Mucosa of stomach (tissue), 1 donor: ENCODE results near the gene KLHL13.
"Not testable (repeated sequence)": the region's sequence is repeated elsewhere in the genome, so short reads cannot be mapped to it uniquely, and the experiment has no call there.

Experiments used
- H3K27me3 ChIP-seq: one replicate; pipeline ENCODE4 v1.7.0; 2013; ENCODE audit warnings: mild to moderate bottlenecking, low read length; ENCODE audit not compliant: control insufficient read depth, insufficient read depth
- H3K36me3 ChIP-seq: one replicate; pipeline ENCODE4 v1.7.0; 2013; ENCODE audit warnings: low read length; ENCODE audit not compliant: control insufficient read depth, insufficient read depth
- H3K4me1 ChIP-seq: one replicate; pipeline ENCODE4 v1.7.0; 2013; ENCODE audit warnings: mild to moderate bottlenecking, low read length; ENCODE audit not compliant: control insufficient read depth, insufficient read depth
- H3K4me3 ChIP-seq: one replicate; pipeline ENCODE4 v1.7.0; 2013; ENCODE audit warnings: low read length
- H3K9ac ChIP-seq: one replicate; pipeline ENCODE4 v1.7.0; 2013; ENCODE audit warnings: mild to moderate bottlenecking, low read length, moderate library complexity
- H3K9me3 ChIP-seq: one replicate; pipeline ENCODE4 v1.7.0; 2013; ENCODE audit warnings: mild to moderate bottlenecking, low read length, moderate library complexity; ENCODE audit not compliant: control insufficient read depth
- donor health status: Pancreatic carcinoma.

Gene KLHL13

DNA sequence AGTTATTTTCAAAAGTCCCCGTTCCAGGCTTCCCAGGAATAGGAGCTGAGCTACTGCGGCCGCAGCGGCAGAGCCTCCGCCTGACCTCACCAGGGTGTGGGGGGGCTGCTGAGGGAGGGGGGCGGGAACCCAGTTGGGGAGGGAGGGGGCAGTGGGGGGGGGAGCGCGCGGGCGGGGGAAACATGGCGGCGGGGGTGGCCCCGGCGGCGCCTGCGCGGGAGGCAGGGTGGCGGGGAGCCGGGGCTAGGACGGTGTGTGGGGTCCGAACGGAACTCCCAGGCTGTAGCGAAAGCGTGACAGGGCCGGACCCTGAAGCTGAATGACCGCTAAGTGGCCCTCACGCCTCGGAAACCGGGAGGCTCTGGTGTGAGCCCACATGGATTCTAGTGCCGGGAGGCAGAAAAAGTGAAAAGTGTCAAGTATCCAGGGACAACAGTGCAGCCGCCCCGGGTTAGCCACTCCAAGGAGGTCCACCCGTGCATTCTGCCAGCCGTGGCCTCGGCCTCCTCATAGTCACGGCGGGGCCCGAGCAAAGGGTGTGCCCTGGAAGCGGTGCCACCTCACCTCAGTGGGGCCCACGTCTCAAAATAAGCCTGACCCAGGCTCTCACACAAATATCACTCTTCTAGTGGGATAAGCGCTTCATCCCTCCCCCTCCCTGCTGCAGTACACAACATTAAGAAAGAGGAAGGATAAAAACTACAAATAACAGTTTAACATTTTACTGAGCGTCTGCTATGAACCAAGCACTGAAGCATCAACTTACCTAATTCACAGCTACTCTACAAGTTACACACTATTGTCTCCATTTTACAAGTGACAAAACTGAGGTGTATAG is at the start of gene KLHL13:
Gene KLHL13, minus strand, starts transcription at position 98 of the 838 bp plus-strand sequence. CDS start 88,337 bp downstream, outside the sequence.
- peak within 1 kb of the TSS; percentile 57 for H3K9ac ChIP-seq
- peaks cover 6% of the 10 kb centered on the region for H3K4me1 ChIP-seq
- H3K27me3 ChIP-seq, result no peaks in the 10 kb centered on the region

GRCh38 chrX:118164138-118164537 is 47.5 kb upstream of the KLHL13 start:
- Histone ChIP-seq H3K4me1 (no peaks in the 10 kb centered on the region), H3K4me3 (no peak overlapping the region), H3K9ac (no peak overlapping the region), H3K36me3 (no peaks in the 10 kb centered on the region), H3K9me3 (no peaks in the 10 kb centered on the region), H3K27me3 (no peaks in the 10 kb centered on the region)

More for the DNA sequence above, at the start of gene KLHL13:
- Histone ChIP-seq H3K4me3 (peak within 1 kb of the TSS; percentile 14), H3K9me3 (no peaks in the 10 kb centered on the region), H3K36me3 (no peaks in the 10 kb centered on the region)

DNA sequence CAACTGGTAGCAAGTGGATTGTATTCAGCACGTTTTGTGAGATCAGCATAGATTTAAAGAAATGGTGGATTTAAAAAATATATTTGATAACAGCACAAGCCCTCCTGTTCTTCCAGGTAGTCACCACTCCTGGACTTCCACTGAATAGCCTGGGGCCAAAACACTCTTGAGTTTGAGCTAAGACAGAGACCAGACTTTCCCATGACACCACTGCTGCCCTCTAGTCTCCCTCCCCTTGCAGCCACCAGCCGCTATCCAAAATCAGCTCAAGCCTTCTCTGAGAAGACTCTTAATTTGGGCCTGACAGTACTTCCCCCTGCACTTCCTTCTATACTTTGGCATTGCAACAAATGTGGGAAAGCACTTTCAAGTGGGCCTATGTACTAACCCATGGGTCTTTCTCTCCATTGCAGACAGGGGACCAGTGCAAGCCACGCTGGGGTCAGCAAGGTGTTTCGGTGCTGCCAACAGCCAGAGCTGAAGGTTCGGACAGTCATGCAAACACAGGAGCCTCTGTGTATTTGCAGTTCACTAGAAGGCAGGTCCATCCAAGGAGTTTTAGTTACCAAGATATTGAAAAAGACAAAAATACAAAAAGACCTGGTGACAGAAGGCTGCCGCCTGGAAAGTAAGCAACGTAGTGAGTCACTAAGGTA is 40.5 kb upstream of the KLHL13 start:
- H3K9ac ChIP-seq, result no peak overlapping the region
- H3K36me3 ChIP-seq, result no peaks in the 10 kb centered on the region
- H3K27me3 ChIP-seq, result no peaks in the 10 kb centered on the region
- H3K9me3 ChIP-seq, result no peaks in the 10 kb centered on the region
- peaks cover 8% of the 10 kb centered on the region for H3K4me1 ChIP-seq
- no peak overlapping the region for H3K4me3 ChIP-seq

GRCh38 chrX:118156254-118156952 is 39.8 kb upstream of the KLHL13 start:
- Histone ChIP-seq H3K9ac (no peak overlapping the region), H3K4me3 (no peak overlapping the region), H3K36me3 (no peaks in the 10 kb centered on the region), H3K9me3 (no peaks in the 10 kb centered on the region), H3K27me3 (no peaks in the 10 kb centered on the region), H3K4me1 (peaks cover 8% of the 10 kb centered on the region)

GRCh38 chrX:118153270-118153669 is 36.7 kb upstream of the KLHL13 start:
- H3K4me3 ChIP-seq, result no peak overlapping the region
- H3K9me3 ChIP-seq, result no peaks in the 10 kb centered on the region
- H3K9ac ChIP-seq, result no peak overlapping the region
- H3K27me3 ChIP-seq, result no peaks in the 10 kb centered on the region
- no peaks in the 10 kb centered on the region for H3K36me3 ChIP-seq
- peaks cover 8% of the 10 kb centered on the region for H3K4me1 ChIP-seq

DNA sequence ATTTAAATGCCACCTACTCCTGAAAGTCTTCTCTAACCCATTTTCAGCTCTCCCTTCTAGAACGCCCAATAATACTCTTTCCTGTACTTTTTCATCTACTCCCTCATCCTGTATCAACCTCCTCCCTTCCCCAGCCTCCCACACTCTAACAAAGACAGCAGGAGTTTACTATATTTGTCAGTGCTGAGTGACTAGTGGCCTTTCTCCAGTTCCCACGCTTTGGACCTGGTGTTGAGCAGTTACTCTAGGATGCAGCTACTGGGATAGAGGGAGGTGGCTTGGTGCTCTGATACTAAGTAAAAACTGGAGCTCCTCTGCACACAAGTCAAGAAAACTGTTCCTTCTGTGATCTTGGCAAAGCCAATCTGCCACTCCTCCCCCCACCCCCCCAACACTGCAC is 36.1 kb upstream of the KLHL13 start:
- Histone ChIP-seq H3K9ac (no peak overlapping the region), H3K4me1 (peaks cover 8% of the 10 kb centered on the region), H3K4me3 (no peak overlapping the region), H3K36me3 (no peaks in the 10 kb centered on the region), H3K27me3 (no peaks in the 10 kb centered on the region), H3K9me3 (no peaks in the 10 kb centered on the region)

DNA sequence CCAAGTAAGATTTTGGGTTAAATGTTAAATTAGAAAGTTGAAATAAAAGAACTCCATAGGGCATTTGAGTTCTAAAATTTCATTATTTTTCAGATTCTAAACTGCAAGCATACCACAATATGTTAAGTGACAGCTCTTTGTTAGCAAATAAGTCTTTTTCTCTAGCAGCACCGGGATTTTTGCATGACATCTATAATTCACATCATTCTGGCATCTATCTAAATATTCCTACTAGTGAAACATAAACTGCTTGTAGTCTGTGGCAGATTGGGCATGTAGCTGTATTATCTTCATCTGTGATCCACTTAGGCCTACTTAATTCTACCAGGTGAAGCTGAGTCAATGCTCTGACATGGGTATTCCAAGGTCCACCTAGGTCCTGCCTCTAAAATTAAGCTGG is 32.1 kb upstream of the KLHL13 start:
- no peak overlapping the region for H3K4me3 ChIP-seq
- no peaks in the 10 kb centered on the region for H3K9me3 ChIP-seq

DNA sequence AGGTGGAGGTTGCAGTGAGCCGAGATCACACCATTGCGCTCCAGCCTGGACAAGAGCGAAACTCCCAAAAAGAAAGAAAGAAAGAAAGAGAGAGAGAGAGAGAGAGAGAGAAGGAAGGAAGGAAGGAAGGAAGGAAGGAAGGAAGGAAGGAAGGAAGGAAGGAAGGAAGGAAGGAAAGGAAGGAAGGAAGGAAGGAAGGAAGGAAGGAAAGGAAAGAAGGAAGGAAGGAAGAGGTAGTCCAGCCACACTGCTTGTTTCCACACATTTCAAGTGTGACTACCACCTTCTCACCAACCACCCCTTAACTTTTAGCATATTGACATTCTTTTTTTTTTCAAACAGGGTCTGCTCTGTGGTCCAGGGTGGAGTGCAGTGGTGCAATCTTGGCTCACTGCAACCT is 31.2 kb upstream of the KLHL13 start:
- H3K9me3 ChIP-seq, H3K4me3 ChIP-seq, H3K4me1 ChIP-seq, H3K27me3 ChIP-seq, H3K36me3 ChIP-seq, H3K9ac ChIP-seq: not testable (repeated sequence)

More for the DNA sequence above, 32.1 kb upstream of the KLHL13 start:
- Histone ChIP-seq H3K9ac (no peak overlapping the region), H3K36me3 (no peaks in the 10 kb centered on the region), H3K27me3 (no peaks in the 10 kb centered on the region), H3K4me1 (no peaks in the 10 kb centered on the region)

DNA sequence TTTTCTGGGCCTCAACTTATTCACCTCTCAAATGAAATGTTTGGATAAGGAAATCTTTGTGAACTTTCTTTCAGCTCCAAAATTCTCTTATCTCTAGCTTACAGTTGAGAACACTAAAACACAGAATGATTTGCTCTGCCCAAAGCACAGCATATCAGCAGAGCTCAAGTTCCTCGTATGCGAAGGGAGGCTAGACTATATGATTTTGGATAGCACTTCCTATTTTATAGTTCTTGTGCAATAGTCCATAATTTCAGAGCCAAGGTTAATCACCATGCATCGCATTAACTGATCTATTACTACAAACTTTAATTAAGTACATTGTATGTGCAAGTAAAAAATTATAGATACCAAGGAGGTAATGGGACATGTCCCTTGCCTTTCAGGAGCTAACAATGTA is 27.0 kb upstream of the KLHL13 start:
- no peaks in the 10 kb centered on the region for H3K4me1 ChIP-seq
- H3K36me3 ChIP-seq, result no peaks in the 10 kb centered on the region
- H3K27me3 ChIP-seq, result no peaks in the 10 kb centered on the region
- no peaks in the 10 kb centered on the region for H3K9me3 ChIP-seq
- H3K9ac ChIP-seq, result no peak overlapping the region
- no peak overlapping the region for H3K4me3 ChIP-seq

DNA sequence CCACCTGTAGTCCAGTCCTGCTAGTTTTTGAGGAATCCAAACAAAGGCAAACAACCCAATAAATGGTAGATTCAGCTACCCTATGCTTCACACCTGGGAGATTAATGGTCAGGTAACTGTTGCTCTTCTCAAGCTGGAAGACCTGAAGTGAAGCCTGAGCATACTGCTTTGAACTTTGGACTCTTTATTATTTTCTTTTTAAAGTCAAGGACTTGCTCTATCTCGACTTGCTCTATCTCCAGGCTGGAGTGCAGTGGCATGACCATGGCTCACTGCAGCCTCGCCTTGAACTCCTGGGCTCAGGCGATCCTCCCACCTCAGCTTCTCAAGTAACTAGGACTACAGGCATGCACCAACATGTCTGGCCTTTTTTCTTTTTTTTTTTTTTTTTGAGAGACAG is 14.7 kb upstream of the KLHL13 start:
- no peak overlapping the region for H3K4me3 ChIP-seq
- H3K9ac ChIP-seq, result no peak overlapping the region
- H3K36me3 ChIP-seq, result no peaks in the 10 kb centered on the region
- no peaks in the 10 kb centered on the region for H3K27me3 ChIP-seq
- peaks cover 3% of the 10 kb centered on the region for H3K4me1 ChIP-seq
- no peaks in the 10 kb centered on the region for H3K9me3 ChIP-seq

GRCh38 chrX:118129681-118130080 is 13.1 kb upstream of the KLHL13 start:
- Histone ChIP-seq H3K36me3 (no peaks in the 10 kb centered on the region), H3K9me3 (no peaks in the 10 kb centered on the region), H3K4me1 (peaks cover 3% of the 10 kb centered on the region), H3K4me3 (no peak overlapping the region), H3K9ac (no peak overlapping the region), H3K27me3 (no peaks in the 10 kb centered on the region)

DNA sequence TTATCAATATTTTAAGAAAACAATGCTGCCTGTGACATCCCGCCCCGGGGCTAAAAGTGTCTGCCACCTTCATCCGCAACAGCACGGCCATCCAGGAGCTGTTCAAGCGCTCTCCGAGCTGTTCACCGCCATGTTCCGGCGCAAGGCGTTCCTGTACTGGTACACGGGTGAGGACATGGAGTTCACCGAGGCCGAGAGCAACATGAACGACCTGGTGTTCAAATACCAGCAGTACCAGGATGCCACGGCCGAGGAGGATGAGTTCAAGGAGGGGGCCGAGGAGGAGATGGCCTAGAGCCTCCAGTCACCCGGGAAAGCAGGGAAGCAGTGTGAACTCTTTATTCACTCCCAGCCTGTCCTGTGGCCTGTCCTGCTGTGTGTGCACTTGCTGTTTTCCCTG is 12.1 kb upstream of the KLHL13 start:
- H3K27me3 ChIP-seq, result no peaks in the 10 kb centered on the region
- H3K9ac ChIP-seq, result no peak overlapping the region
- H3K36me3 ChIP-seq, result no peaks in the 10 kb centered on the region
- H3K9me3 ChIP-seq, result no peaks in the 10 kb centered on the region
- peaks cover 3% of the 10 kb centered on the region for H3K4me1 ChIP-seq
- no peak overlapping the region for H3K4me3 ChIP-seq
